GM19468 (cell line): Measurements from ENCODE around the gene TMEM132D.

Experiments used
- ATAC-seq: cut with Tn5 transposase; IDR thresholded peaks from one replicate; pipeline ENCODE4 v1.9.1; 2021; ENCODE audit warnings: mild to moderate bottlenecking, moderate library complexity, moderate number of reproducible peaks; ENCODE audit not compliant: unreplicated experiment; ENCODE audit errors: extremely low read depth

TMEM132D gene

GRCh38 chr12:129873833-129874208, 30.0 kb downstream of the TMEM132D start:
- no peak for ATAC-seq

- ATAC-seq = no peak
Measured at GRCh38 chr12:129873111-129873832, 30.6 kb downstream of the TMEM132D start.

GRCh38 chr12:129871991-129872972, 31.5 kb downstream of the TMEM132D start:
- ATAC-seq = no peak

- ATAC-seq = no peak
Measured at GRCh38 chr12:129870796-129871195, 33.0 kb downstream of the TMEM132D start.

- ATAC-seq = no peak
Measured at GRCh38 chr12:129870136-129870535, 33.7 kb downstream of the TMEM132D start.

GRCh38 chr12:129868575-129868974, 35.2 kb downstream of the TMEM132D start:
- no peak for ATAC-seq

- ATAC-seq = no peak
Measured at GRCh38 chr12:129863938-129864337, 39.9 kb downstream of the TMEM132D start.

GRCh38 chr12:129862561-129863175, 41.2 kb downstream of the TMEM132D start:
- no peak for ATAC-seq

GRCh38 chr12:129861951-129862350, 41.9 kb downstream of the TMEM132D start:
- ATAC-seq = no peak

- ATAC-seq = no peak
Measured at GRCh38 chr12:129854591-129854990, 49.2 kb downstream of the TMEM132D start.

- ATAC-seq = no peak
Measured at GRCh38 chr12:129851296-129851695, 52.5 kb downstream of the TMEM132D start.

- ATAC-seq = no peak
Measured at GRCh38 chr12:129848876-129849275, 54.9 kb downstream of the TMEM132D start.

- no peak for ATAC-seq
Measured at GRCh38 chr12:129847063-129847462, 56.8 kb downstream of the TMEM132D start.

GRCh38 chr12:129844662-129845220, 59.1 kb downstream of the TMEM132D start:
- no peak for ATAC-seq

GRCh38 chr12:129841251-129841650, 62.6 kb downstream of the TMEM132D start:
- no peak for ATAC-seq

- ATAC-seq = no peak
Measured at GRCh38 chr12:129840145-129840884, 63.5 kb downstream of the TMEM132D start.

GRCh38 chr12:129839679-129840078, 64.1 kb downstream of the TMEM132D start:
- ATAC-seq = no peak

GRCh38 chr12:129831294-129831693, 72.5 kb downstream of the TMEM132D start:
- ATAC-seq = no peak

GRCh38 chr12:129830796-129831195, 73.0 kb downstream of the TMEM132D start:
- ATAC-seq = no peak

GRCh38 chr12:129827866-129828384, 75.9 kb downstream of the TMEM132D start:
- no peak for ATAC-seq
